GM21576 (cell line): ENCODE results near the gene HIPK4.
A peak's percentile ranks its signal among the peaks of the same experiment; 100 is the strongest.
"Not testable (repeated sequence)": the region's sequence is repeated elsewhere in the genome, so short reads cannot be mapped to it uniquely, and the experiment has no call there.

ENCODE experiments used
- ATAC-seq: cut with Tn5 transposase; IDR thresholded peaks from one replicate; pipeline ENCODE4 v1.9.1; 2021; ENCODE audit warnings: mild to moderate bottlenecking, moderate library complexity; ENCODE audit not compliant: unreplicated experiment

The HIPK4 gene, protein sequence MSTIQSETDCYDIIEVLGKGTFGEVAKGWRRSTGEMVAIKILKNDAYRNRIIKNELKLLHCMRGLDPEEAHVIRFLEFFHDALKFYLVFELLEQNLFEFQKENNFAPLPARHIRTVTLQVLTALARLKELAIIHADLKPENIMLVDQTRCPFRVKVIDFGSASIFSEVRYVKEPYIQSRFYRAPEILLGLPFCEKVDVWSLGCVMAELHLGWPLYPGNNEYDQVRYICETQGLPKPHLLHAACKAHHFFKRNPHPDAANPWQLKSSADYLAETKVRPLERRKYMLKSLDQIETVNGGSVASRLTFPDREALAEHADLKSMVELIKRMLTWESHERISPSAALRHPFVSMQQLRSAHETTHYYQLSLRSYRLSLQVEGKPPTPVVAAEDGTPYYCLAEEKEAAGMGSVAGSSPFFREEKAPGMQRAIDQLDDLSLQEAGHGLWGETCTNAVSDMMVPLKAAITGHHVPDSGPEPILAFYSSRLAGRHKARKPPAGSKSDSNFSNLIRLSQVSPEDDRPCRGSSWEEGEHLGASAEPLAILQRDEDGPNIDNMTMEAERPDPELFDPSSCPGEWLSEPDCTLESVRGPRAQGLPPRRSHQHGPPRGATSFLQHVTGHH

GRCh38 chr19:40390084-40390742 is at the start of gene HIPK4:
Gene HIPK4 (minus strand): TSS chr19:40390181. CDS start chr19:40389902, 279 bp downstream.
- no peak for ATAC-seq

DNA sequence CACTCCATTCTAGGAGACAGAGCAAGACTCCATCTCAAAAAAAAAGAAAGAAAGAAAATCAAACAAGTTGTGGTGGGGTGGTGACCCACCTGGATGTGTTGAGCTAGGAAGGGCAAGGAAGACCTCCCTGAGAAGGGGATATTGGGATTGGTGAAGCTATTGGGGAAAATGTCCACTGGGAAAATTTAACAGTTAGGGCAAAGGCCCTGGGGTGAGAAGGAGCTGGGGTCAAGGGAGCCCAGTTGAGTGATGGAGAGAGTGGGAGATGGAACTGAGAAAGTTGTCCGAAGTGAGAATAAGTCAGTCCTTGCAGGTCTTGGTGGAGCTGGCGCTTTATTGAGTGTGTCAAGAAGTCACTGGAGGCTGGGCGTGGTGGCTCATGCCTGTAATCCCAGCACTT is 48.3 kb upstream of the HIPK4 start:
- ATAC-seq = no peak

DNA sequence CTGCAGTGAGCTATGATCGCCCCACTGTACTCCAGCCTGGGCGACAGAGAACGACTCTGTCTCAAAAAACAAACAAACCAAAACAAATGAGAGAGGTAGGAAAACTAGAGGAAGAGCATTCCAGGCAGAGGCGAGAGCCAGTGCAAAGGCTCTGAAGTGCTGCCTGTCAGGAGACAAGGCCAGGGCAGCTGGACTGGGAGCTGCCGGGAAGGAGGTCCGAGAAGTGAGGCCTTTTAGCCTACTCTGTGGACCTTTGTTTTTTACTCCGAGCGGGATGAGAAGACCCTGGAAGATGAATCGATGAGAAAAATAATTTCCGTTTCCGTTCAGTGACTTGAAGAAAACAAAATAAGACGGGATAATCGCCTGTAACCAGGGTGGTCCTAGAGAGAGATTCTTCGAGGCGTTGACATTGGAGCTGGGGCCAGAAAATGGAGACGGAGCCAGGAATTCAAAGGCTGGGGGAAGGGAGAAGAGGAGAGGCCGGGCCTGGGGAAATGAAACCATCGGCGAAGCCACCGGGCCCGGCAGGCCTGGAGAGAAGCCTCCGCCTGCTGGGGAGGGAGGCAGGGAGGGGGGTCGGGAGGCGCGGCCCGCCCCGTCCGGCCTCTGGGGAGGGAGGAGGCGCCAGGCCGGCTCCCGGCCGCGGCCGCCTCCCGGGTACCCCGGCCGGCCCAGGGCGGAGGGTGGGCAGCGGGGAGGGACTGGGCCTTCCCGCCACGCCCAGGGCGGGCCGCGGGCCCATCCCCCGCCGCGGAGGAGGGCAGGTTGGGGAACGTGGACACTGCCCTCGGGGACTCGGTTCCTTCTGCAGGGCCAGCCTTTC is 43.6 kb upstream of the HIPK4 start:
- ATAC-seq = no peak

DNA sequence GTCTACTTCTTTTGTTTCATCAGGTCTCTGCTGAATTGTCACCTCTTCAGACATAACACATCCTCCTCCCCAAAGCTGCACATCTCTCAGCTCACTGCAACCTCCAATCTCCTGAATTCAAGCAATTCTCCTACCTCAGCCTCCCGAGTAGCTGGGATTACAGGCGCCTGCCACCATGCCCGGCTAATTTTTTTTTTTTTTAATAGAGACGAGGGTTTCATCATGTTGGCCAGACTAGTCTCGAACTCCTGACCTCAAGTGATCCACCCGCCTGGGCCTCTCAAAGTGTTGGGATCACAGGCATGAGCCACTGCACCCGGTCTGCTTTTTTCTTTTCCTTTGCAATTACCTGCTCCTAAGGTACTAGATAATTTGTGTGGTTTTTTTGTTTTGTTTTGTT is 42.8 kb upstream of the HIPK4 start:
- not testable (repeated sequence) for ATAC-seq

GRCh38 chr19:40431698-40432097 is 41.7 kb upstream of the HIPK4 start:
- ATAC-seq = no peak

- ATAC-seq = not testable (repeated sequence)
Measured at GRCh38 chr19:40430242-40430641, 40.3 kb upstream of the HIPK4 start.

DNA sequence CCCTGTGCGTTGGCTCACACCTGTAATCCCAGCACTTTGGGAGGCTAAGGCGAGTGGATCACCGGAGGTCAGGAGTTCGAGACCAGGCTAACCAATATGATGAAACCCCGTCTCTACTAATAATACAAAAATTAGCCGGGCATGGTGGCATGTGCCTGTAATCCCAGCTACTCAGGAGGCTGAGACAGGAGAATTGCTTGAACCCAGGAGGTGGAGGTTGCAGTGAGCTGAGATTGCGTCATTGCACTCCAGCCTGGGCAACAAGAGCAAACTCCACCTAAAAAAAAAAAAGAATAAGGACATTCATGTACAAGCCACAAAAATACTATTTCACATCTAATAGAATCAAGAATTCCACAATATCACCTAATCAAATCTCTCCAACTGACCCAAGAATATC is 38.2 kb upstream of the HIPK4 start:
- not testable (repeated sequence) for ATAC-seq

DNA sequence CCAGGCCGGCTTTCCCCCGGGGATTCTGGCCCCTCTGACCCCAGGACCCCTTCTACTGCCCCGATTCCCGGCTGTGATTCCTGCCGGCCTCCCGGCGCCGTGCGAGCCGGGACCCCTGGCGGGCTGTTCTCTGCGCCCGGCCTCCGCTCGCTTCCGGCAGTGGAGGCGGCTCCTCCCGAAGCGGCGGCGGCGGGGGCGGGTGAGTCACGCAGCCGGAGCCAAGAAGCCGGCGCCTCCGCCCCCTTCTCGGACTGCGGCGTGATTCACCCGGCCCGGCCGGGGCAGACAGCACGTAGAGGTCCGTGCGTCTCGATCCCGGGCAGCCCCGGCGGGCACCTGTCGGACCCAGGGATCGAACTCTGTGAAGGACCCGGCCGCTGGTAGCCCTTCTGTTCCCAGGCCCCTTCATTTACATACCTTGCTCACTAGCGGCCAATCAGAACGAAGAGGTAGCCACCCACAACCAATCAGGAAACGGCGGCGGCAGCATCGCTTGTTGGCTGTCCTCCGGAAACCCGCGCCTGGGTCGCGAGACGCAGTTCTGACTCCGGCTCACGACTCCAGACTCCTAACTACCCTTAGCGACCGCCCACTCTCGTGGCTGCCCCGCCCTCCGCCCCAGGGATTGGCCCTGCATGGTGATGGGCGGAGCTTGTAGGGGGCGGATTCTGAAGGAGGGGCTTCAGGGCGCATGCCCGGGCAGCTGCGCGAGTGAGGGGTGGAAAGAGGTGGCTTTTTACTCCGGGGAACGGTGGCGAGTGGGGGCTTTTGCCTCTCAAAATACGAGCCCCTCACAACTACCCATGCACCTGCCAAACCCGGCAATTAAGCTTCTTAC is 35.7 kb upstream of the HIPK4 start, which contains the start of gene SERTAD1:
Gene SERTAD1 (minus strand): TSS at position 543 of the 838 bp plus-strand sequence. CDS start 2,446 bp downstream, outside the sequence.
- ATAC-seq = peak; percentile 78

DNA sequence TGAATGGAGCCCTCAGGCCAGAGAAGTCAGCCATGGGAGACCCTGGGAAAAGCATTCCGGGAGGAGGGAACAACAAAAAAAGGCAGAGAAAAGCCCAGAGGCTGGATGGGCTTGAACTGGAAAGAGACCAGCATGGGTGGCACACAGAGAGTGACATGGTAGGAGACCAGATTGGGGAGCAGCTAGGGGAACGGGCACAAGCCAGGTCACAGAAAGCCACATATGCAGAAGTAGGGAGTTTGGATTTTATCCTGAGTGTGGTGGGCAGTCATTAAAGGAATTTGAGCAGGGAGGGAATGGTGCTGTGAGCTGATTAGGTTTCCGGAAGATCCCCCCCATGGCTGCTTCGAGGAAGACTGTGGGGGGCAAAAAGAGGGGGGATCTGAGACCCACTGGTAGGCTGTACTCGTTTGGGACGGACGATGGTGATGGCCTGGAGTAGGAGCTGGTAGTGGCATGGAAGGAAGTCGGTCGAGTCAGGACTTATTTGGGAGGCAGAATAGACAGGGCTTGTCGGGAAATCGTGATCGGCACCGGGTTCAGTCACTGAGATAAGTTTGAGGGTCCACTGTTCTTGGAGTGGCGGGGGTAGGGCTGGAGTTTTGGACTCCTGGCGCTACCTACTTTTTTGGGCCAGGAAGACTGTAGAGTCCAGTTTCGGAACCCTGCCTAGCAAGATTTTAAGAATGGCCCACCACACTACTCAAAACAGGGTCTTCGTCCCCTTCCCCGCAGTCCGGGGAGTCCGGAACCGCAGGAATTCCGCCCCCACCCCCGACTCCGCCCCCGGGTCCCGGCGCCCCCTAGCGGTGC is 34.9 kb upstream of the HIPK4 start:
- no peak for ATAC-seq

GRCh38 chr19:40423938-40424337 is 34.0 kb upstream of the HIPK4 start:
- no peak for ATAC-seq

GRCh38 chr19:40422748-40423566 is 33.0 kb upstream of the HIPK4 start:
- ATAC-seq = no peak

DNA sequence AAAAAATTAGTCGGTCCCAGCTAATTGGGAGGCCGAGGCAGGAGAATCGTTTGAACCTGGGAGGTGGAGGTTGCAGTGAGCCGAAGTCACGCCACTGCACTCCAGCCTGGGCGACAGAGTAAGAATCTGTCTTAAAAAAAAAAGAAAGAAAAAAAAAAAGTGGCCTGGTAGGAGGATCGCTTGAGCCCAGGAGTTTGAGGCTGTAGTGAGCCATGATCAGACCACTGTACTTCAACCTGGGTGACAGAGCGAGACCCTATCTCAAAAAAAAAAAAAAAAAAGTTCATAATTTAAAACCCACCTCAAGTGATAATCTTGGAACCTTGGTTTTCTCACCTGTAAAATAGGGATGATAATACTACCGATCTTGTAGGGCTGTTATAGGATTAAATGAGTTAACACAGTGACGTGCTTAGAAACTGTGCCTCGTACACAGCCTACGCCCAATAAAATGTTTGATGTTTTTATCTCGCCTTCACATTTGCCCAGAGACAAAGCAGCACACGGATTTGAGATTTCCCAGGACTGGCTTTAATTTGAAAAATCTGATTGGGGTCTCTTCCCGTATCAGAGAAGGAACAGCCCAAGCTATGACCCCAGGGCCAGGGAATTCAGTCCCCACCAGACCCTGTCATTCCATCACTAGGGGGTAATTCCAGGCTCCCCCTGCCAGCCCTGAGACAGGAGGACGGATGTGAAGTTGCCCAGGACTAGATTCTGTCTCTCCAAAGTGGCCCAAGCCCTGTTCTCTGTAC is 32.2 kb upstream of the HIPK4 start:
- no peak for ATAC-seq

- peak; percentile 28 for ATAC-seq
Measured at GRCh38 chr19:40420766-40421765, 31.1 kb upstream of the HIPK4 start.

DNA sequence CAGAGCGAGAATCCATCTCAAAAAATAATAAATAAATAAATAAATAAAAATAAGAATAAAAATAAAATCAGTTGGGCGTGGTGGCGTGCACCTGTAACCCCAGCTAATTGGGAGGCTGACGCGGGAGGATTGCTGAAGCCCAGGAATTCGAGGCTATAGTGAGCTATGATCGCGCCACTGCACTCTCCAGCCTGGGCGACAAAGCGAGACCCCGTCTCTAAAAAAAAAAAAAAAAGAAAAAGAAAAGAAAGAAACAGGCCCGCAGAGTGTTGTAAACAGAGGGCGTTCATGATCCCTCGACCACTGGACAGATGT is 30.4 kb upstream of the HIPK4 start:
- no peak for ATAC-seq

GRCh38 chr19:40419780-40420179 is 29.8 kb upstream of the HIPK4 start:
- ATAC-seq = no peak

DNA sequence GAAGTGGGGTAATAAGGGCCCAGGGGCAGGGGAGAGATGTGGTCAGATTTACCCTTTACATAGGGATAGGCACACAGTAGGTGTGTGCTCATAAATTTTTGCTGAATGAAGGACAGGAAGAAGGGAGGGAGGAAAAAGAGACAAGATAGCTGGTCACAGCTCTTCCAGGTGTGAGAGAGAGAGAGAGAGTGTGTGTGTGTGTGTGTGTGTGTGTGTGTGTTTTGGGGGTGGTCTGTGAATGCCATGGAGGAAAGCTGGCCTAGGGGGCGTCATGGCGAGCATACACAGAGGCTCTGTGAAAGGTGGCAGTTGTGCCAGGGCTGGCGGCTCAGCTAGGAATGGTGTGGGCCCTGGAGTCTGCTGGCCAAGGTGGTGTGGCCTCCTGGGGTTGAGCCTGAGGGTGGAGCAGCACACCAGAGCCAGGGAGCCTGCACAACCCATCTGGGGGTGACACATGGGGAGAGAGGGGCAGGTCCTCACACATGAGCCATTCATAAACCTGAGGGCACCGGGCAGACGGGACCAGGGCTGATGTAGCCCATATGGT is 29.2 kb upstream of the HIPK4 start:
- no peak for ATAC-seq
